Measurements from ENCODE around the gene FAM50B.

DNA sequence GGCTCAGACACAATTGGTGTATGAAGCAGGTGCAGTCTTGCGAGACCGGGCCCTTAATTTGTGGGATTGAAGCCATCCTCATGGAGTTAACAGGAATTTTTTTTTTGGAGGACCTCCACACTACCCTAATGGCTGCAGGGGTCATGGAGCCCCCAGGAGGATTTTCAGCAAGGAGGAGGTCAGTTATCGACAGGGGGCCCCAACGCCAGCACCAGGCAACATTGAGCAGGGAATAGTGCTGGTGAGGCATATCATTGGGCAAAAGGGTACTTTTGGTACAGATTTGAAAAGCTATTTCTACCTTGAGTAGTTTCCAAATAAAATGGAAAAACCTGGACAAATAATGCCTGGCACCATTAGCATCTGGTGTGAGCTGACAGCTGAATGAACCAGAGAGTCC is 6.7 kb downstream of the FAM50B start:
- TF ChIP-seq, protein P1, sequence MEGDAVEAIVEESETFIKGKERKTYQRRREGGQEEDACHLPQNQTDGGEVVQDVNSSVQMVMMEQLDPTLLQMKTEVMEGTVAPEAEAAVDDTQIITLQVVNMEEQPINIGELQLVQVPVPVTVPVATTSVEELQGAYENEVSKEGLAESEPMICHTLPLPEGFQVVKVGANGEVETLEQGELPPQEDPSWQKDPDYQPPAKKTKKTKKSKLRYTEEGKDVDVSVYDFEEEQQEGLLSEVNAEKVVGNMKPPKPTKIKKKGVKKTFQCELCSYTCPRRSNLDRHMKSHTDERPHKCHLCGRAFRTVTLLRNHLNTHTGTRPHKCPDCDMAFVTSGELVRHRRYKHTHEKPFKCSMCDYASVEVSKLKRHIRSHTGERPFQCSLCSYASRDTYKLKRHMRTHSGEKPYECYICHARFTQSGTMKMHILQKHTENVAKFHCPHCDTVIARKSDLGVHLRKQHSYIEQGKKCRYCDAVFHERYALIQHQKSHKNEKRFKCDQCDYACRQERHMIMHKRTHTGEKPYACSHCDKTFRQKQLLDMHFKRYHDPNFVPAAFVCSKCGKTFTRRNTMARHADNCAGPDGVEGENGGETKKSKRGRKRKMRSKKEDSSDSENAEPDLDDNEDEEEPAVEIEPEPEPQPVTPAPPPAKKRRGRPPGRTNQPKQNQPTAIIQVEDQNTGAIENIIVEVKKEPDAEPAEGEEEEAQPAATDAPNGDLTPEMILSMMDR (IDR thresholded peaks at IDR 0.05): no peak
- no peak for TF ChIP-seq POLR2A (IDR thresholded peaks at IDR 0.05)

Measured in right lobe of liver (tissue), 4 donors.